ENCODE results near the gene CEACAM6.

GRCh38 chr19:41769608-41770007 lies 14.3 kb downstream of the CEACAM6 start:
- TF ChIP-seq POLR2AphosphoS5 (IDR thresholded peaks at IDR 0.05; ENCODE audit: low read depth), result no peak
- TF ChIP-seq, protein P1, sequence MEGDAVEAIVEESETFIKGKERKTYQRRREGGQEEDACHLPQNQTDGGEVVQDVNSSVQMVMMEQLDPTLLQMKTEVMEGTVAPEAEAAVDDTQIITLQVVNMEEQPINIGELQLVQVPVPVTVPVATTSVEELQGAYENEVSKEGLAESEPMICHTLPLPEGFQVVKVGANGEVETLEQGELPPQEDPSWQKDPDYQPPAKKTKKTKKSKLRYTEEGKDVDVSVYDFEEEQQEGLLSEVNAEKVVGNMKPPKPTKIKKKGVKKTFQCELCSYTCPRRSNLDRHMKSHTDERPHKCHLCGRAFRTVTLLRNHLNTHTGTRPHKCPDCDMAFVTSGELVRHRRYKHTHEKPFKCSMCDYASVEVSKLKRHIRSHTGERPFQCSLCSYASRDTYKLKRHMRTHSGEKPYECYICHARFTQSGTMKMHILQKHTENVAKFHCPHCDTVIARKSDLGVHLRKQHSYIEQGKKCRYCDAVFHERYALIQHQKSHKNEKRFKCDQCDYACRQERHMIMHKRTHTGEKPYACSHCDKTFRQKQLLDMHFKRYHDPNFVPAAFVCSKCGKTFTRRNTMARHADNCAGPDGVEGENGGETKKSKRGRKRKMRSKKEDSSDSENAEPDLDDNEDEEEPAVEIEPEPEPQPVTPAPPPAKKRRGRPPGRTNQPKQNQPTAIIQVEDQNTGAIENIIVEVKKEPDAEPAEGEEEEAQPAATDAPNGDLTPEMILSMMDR (conservative IDR thresholded peaks at IDR 0.05; ENCODE audit: low read depth in 2 of 2), result no peak
- no peak for TF ChIP-seq EZH2 (IDR thresholded peaks at IDR 0.05; ENCODE audit: low read depth, unreplicated experiment)
- no peak for TF ChIP-seq EZH2phosphoT487 (IDR thresholded peaks at IDR 0.05; ENCODE audit: unreplicated experiment)
- no peak for TF ChIP-seq CREB1 (CRISPR knock-in tag; IDR thresholded peaks at IDR 0.05; ENCODE audit: low read depth)
- no peak for TF ChIP-seq ZNF331 (CRISPR knock-in tag; IDR thresholded peaks at IDR 0.05; ENCODE audit: low read depth)

Measured in GM23338 (cell line).